Tongue (tissue), 2 donors: ENCODE measurements around the gene KLF15. TPM values are rescaled to one million over a fixed set of nuclear protein-coding genes. Genes with fewer than 3 reads are reported as not detected.

Source experiments
- DNase-seq: peaks from one replicate; pipeline ENCODE4 v3.0.0-alpha.2; 2015
- total RNA-seq: library from RNA; depleted of rRNA; stranded (reverse); fragments of >200 nt; gene quantifications from one replicate; pipeline ENCODE4 v1.2.3, GENCODE V29; 2014

Gene KLF15
- total RNA-seq, 1 donor from 2014 or later: 12.1 TPM

DNA sequence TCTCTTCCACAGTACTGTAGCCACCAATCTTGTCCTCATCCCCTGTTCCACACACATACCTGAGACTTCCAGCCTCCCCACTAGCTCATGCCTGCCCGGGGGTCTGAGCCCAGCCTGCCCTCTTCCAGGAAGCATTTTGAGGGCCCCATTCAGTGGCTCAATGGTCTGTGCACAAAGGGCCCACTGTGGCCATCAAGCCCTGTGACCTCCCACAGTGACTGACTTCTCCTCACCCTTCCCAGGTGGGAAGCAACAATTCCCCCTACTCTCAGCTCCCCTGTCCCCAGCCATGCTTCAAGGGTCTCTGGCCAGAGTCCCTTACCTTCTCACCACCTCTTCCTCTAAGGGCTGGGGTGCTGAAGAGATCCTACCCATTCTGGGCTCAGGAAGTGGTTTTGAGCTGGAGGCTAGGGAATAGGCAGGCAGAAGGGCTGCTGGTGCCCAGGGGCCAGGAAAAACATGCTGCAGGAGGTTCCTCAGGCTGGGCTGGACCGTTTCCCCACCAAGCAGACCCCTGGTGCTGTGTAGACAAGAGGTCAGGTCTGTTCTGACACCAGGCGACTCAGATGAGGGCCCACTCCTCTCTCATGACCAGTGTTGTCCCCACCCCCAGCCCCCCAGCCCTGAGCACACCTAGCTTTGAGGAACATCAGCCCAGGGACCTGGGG lies 3.0 kb upstream of the KLF15 start:
- no peak for DNase-seq

DNA sequence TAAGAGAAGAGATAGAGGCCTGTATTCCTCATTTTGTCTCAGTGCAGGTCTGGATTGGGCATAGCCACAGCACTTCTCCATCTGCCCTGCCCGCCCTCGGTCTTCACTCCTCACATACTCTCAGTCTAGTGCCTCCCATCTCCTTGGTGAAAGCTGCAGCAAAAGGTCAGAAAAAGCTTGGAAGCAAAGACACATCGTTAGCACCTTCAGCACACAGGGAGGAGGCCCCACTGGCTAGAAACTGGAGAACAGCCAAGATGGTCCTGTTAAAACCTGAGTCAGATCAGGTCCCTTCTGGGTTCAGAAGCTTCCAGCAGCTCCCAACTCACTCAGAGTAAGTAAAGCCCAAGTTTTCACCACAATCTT lies 1.6 kb upstream of the KLF15 start:
- DNase-seq: no peak

DNA sequence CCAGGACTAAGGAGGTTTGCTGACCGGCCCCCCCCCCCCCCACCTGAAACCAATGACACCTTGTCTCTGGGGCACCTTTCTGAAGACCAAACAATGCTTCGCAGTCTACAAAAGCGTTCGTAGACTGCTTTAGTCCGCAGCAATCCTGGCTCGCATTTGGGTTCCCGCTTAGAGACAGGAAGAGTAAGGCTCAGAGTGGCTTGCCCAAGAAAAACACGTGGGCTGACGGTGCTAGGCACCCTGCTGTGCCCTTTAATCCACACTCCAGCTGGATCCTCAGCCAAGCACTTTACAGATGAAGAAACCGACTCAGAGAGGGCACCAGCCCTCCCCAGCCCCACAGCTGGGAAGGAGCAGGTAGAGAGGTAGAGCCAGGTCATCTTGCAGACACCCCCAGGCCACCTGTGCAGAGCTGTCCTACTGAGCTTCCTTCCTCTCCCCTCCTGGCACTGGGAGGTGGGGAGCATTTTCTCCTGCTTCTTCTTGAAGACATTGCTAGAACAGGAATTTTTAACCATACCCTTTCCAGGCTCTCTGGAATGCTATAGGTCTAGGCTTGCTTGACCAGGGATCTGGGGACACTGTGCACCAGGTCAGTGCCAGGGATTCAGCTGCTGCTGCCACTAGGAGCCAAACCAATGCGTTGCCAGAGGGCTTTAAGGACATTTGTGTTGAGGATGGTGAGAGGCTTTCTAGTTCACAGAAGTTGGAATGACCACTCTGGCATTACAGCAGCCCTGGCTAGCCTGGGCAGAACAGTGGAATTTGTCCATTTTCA lies 1.0 kb upstream of the KLF15 start:
- DNase-seq: peak; percentile 15

- peak; percentile 14 for DNase-seq
Measured at GRCh38 chr3:126356373-126357264, 589 bp downstream of the KLF15 start.

DNA sequence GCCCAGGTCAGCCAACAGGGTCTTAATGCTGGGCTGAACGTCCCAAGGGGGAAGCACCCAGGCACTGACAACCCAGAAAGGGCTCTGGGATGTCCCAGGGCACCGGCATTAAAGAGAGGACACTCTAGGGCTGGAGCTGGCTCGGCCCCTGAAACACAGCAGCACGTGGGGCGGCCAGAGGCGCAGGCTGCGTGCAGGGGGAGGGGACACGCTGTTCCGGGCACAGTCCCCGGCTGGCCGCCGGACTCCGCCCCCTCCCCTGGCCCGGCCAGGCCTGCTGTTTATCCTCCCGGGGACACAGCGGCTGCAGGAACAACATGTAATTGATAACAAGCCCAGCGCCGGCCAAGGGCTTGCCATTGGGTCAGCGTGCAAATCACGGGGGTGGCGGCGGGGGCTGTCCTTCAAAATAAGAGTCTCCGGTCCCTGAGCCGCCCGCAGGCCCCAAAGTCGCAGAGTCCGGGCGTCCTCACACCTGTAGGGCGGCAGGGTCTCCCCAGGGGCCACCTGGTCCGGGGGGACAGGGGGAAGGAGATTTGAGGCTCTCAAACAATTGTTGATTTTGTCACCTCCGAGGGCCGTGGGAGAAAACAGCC lies 1.3 kb downstream of the KLF15 start:
- DNase-seq: peak; percentile 90

DNA sequence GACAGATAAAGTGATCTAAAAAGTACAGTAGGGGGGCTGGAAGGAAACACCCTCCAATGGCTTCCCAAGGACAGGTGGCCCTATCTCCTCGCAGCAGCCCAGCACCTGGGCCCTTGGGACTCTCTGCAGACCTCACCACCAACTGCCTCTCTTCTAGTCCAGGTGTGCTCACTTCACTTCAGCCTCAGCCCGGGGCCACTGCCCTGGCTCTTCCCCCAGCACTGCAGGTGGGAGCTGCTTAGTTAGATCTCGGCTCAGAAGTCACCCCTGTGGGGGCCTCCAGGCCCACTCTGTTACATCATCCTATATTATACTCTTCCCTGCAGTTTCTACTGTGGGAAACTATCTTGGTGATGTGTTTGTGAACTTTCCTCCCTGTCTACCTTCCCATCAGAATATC lies 2.0 kb downstream of the KLF15 start:
- no peak for DNase-seq

GRCh38 chr3:126354776-126355175 lies 2.4 kb downstream of the KLF15 start:
- no peak for DNase-seq

DNA sequence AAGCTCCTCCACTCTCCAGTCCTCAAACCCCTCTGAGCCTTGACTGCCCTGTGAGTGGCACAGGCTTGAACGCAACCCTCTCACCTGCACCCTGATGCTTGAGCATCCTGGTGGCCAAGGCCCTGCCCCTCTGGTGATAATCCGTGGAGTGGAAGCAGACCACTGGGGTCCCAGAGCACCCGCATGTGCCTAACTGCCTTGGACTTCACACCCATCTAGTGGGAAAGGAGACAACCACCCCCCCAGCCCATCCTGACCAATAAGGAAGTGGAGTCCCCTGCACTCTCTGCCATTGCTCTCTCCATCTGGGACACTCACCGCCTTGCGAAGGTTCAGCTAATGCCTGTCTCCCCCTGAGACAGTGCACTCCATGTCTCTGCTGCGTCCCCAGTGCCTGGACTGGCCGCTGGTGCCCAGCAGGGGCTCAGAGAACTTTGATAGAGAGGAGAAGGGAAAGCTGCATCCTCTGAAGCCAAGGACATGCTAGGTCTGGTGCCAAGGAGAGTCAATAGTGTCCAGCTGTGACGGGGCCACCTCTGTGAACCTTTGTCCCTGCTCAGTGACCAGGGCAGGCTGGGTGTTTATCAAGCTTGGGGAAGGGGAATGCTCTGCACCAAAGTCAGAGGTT lies 3.4 kb downstream of the KLF15 start:
- no peak for DNase-seq

- DNase-seq: no peak
Measured at GRCh38 chr3:126352476-126353454, 4.4 kb downstream of the KLF15 start.

GRCh38 chr3:126351771-126352475 lies 5.3 kb downstream of the KLF15 start:
- no peak for DNase-seq

DNA sequence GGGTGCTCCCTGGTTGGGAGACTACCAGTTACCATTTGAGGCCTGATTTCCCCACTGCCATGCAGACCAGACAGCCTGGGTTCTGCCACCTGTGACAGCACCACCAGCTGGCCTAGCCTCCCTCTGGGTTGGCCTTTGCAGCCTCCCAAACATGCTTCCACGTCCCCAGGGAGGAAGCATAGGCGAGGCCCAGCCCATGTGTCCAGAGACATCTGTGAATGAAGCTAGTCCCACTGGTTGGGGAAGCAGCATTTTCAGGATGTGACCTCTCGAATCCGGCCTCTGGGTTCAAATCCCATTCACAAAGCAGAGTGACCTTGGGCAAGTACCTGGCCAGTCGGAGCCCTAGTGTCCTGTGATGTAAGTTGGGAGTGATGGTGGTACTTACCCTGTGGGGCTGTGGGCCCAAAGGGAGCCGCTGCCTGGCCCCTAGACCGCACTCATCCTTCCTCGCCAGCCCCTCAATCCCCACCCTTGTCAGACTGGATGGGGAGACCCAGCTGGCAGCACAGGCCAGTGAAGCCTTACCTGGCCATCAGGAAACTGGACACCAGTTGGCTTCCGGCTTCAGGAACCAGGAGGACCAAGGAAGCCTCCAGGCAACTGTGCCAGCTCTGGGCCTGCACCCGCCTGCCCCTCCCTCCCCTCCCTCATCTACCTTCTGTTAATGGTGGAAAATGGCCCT lies 6.0 kb downstream of the KLF15 start:
- no peak for DNase-seq

- no peak for DNase-seq
Measured at GRCh38 chr3:126350502-126351085, 6.6 kb downstream of the KLF15 start.

DNA sequence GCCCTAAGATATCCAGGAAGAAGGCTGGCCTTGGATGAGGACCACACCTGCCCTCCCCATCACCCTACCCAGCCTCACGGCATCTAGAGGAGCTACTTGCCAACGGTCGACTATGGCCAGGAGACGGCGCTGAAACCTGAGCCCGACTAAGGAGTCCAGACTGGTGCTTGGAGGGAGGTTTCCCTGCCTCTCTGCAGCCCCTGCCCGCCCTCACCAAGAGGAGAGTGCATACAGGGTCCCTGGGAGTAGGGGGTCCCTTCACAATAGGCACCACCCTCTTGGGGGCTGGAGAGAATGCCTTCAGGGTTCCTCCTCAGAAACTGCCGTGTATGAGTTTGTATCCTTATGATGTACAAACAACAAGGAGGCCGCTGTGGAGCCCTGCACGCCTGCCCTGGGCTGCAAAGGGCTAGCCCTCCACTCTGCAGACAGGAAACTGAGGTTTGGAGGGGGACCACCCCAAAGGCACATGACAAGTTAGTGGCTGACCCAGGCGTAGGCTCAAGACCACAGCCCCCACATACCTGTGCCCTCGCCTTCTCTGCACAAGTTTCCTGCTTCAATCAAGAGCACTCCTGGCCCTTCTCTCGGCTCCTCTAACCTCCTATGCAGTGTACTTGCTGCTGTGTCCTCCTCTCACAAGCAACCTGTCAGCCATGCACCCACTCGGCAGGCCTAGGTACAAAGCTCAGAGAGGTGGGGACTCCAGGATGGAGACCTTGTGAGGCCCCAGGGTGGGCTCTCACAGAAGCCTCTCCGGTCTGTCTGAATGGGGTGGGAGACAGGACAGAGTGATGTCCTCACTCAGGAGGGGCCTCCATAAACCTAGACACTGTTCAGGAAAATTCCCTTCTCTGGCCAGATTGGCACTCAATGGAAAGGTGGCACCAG lies 7.4 kb downstream of the KLF15 start:
- DNase-seq: no peak

GRCh38 chr3:126349071-126349470 lies 8.1 kb downstream of the KLF15 start:
- DNase-seq: no peak

DNA sequence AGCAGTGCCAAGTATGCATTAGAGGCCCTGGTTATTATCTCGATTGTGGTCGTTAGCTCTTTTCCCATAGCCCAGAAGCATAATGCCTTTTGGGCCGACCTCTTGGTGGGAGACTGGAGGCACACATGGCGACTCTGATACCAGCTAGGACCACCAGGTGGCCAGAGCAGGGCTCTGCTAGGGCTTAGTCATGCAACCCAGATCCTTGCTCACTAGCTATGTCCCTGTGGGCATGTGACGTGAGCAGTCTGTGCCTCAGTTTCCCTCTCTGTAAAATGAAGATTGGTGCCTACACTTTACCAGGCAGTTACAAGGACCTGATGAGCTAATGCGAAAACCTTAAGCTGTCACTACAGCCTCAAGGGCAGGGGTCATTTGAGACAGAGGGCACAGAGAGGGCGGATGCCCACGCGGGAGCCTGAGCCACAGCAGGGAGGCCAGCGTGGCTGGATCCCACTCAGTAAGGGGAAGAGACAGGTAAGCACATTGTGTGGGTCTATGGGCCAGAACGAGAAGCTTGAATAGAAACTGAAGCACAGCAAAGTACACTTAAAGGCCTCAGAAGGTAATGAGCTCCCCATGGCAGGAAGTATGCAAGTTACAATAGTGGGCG lies 8.8 kb downstream of the KLF15 start:
- no peak for DNase-seq

- no peak for DNase-seq
Measured at GRCh38 chr3:126347543-126348161, 9.6 kb downstream of the KLF15 start.

- no peak for DNase-seq
Measured at GRCh38 chr3:126346466-126346865, 10.7 kb downstream of the KLF15 start.
